ENCODE measurements around the gene HIPK2.

HIPK2 gene

GRCh38 chr7:139696552-139696951, 81.2 kb downstream of the HIPK2 start:
- DNase-seq (no peak), ATAC-seq (ENCODE audit: insufficient read depth, low read depth) (no peak)
- H3K27ac ChIP-seq (ENCODE audit: low read length), result no peak overlapping the region
- peaks cover 5% of the 10 kb centered on the region; the same call in 1 of the 2 replicates for H4K20me1 ChIP-seq (ENCODE audit: insufficient read depth, low read length)
- H3K27me3 ChIP-seq (ENCODE audit: insufficient read depth, low read length, poor library complexity), result no peaks in the 10 kb centered on the region
- no peaks in the 10 kb centered on the region for H3K4me1 ChIP-seq (ENCODE audit: insufficient read depth, low read length)
- H3K9ac ChIP-seq (ENCODE audit: low read depth, low read length), result no peak overlapping the region
- H3K9me3 ChIP-seq (ENCODE audit: insufficient read depth, low read length, severe bottlenecking), result no peaks in the 10 kb centered on the region
- TF ChIP-seq CTCF (IDR thresholded peaks at IDR 0.05; ENCODE audit: borderline replicate concordance, extremely low read depth, low read length, poor library complexity, severe bottlenecking) (no peak), EZH2 (IDR thresholded peaks at IDR 0.05; ENCODE audit: borderline replicate concordance, low read depth, low read length, severe bottlenecking) (no peak)
- no peak overlapping the region for H3K4me3 ChIP-seq (ENCODE audit: low read depth in 1 of 2, low read length in 2 of 2)
- H3K4me2 ChIP-seq (ENCODE audit: insufficient read depth, low read length), result no peak overlapping the region
- no peaks in the 10 kb centered on the region for H3K79me2 ChIP-seq (ENCODE audit: insufficient read depth, low read length)
- H2AFZ ChIP-seq (ENCODE audit: low read depth, low read length), result no peak overlapping the region
- H3K36me3 ChIP-seq (ENCODE audit: insufficient read depth, low read length), result peaks cover 3% of the 10 kb centered on the region; the same call in 1 of the 2 replicates

- Histone ChIP-seq H3K4me1 (ENCODE audit: insufficient read depth, low read length) (no peaks in the 10 kb centered on the region), H3K79me2 (ENCODE audit: insufficient read depth, low read length) (no peaks in the 10 kb centered on the region), H3K9me3 (ENCODE audit: insufficient read depth, low read length, severe bottlenecking) (no peaks in the 10 kb centered on the region), H3K9ac (ENCODE audit: low read depth, low read length) (no peak overlapping the region), H3K4me2 (ENCODE audit: insufficient read depth, low read length) (no peak overlapping the region), H3K27ac (ENCODE audit: low read length) (no peak overlapping the region), H3K27me3 (ENCODE audit: insufficient read depth, low read length, poor library complexity) (no peaks in the 10 kb centered on the region), H4K20me1 (ENCODE audit: insufficient read depth, low read length) (peaks cover 5% of the 10 kb centered on the region; the same call in 1 of the 2 replicates), H2AFZ (ENCODE audit: low read depth, low read length) (no peak overlapping the region), H3K36me3 (ENCODE audit: insufficient read depth, low read length) (peaks cover 3% of the 10 kb centered on the region; the same call in 1 of the 2 replicates), H3K4me3 (ENCODE audit: low read depth in 1 of 2, low read length in 2 of 2) (no peak overlapping the region)
- TF ChIP-seq CTCF (IDR thresholded peaks at IDR 0.05; ENCODE audit: borderline replicate concordance, extremely low read depth, low read length, poor library complexity, severe bottlenecking), result no peak
- DNase-seq, result no peak
- ATAC-seq (ENCODE audit: insufficient read depth, low read depth), result no peak
These were observed 82.2 kb downstream of the HIPK2 start for GRCh38 chr7:139695588-139695987.

- Histone ChIP-seq H3K27ac (ENCODE audit: low read length) (no peak overlapping the region), H3K4me1 (ENCODE audit: insufficient read depth, low read length) (no peaks in the 10 kb centered on the region), H4K20me1 (ENCODE audit: insufficient read depth, low read length) (peaks cover 5% of the 10 kb centered on the region; the same call in 1 of the 2 replicates), H3K27me3 (ENCODE audit: insufficient read depth, low read length, poor library complexity) (no peaks in the 10 kb centered on the region), H3K36me3 (ENCODE audit: insufficient read depth, low read length) (peaks cover 3% of the 10 kb centered on the region; the same call in 1 of the 2 replicates), H3K79me2 (ENCODE audit: insufficient read depth, low read length) (no peaks in the 10 kb centered on the region), H3K9me3 (ENCODE audit: insufficient read depth, low read length, severe bottlenecking) (no peaks in the 10 kb centered on the region), H3K9ac (ENCODE audit: low read depth, low read length) (no peak overlapping the region), H2AFZ (ENCODE audit: low read depth, low read length) (no peak overlapping the region), H3K4me2 (ENCODE audit: insufficient read depth, low read length) (no peak overlapping the region), H3K4me3 (ENCODE audit: low read depth in 1 of 2, low read length in 2 of 2) (no peak overlapping the region)
- DNase-seq (no peak), ATAC-seq (ENCODE audit: insufficient read depth, low read depth) (no peak)
- TF ChIP-seq CTCF (IDR thresholded peaks at IDR 0.05; ENCODE audit: borderline replicate concordance, extremely low read depth, low read length, poor library complexity, severe bottlenecking) (no peak), EZH2 (IDR thresholded peaks at IDR 0.05; ENCODE audit: borderline replicate concordance, low read depth, low read length, severe bottlenecking) (no peak)
These were observed 82.7 kb downstream of the HIPK2 start for GRCh38 chr7:139695051-139695450.

- ATAC-seq (ENCODE audit: insufficient read depth, low read depth) (no peak), DNase-seq (no peak)
- Histone ChIP-seq H3K27ac (ENCODE audit: low read length) (no peak overlapping the region), H2AFZ (ENCODE audit: low read depth, low read length) (no peak overlapping the region), H3K27me3 (ENCODE audit: insufficient read depth, low read length, poor library complexity) (no peaks in the 10 kb centered on the region), H3K4me1 (ENCODE audit: insufficient read depth, low read length) (no peaks in the 10 kb centered on the region), H3K4me3 (ENCODE audit: low read depth in 1 of 2, low read length in 2 of 2) (no peak overlapping the region), H4K20me1 (ENCODE audit: insufficient read depth, low read length) (0 out of 2 replicates have a peak, but pooled peaks cover under 1% of the 10 kb centered on the region), H3K9me3 (ENCODE audit: insufficient read depth, low read length, severe bottlenecking) (no peaks in the 10 kb centered on the region), H3K36me3 (ENCODE audit: insufficient read depth, low read length) (peaks cover 3% of the 10 kb centered on the region; the same call in 1 of the 2 replicates), H3K9ac (ENCODE audit: low read depth, low read length) (no peak overlapping the region), H3K4me2 (ENCODE audit: insufficient read depth, low read length) (no peak overlapping the region), H3K79me2 (ENCODE audit: insufficient read depth, low read length) (no peaks in the 10 kb centered on the region)
- TF ChIP-seq EZH2 (IDR thresholded peaks at IDR 0.05; ENCODE audit: borderline replicate concordance, low read depth, low read length, severe bottlenecking) (no peak), CTCF (IDR thresholded peaks at IDR 0.05; ENCODE audit: borderline replicate concordance, extremely low read depth, low read length, poor library complexity, severe bottlenecking) (no peak)
These were observed 83.5 kb downstream of the HIPK2 start for GRCh38 chr7:139694389-139694676.

Measured in DND-41 (cell line).